HG03139 (cell line): ENCODE data around the gene PAOX.
"Not testable (repeated sequence)": the region's sequence is repeated elsewhere in the genome, so short reads cannot be mapped to it uniquely, and the experiment has no call there.

Experiments used
- ATAC-seq: cut with Tn5 transposase; IDR thresholded peaks from one replicate; pipeline ENCODE4 v1.9.1; 2021; ENCODE audit not compliant: unreplicated experiment

The PAOX gene

DNA sequence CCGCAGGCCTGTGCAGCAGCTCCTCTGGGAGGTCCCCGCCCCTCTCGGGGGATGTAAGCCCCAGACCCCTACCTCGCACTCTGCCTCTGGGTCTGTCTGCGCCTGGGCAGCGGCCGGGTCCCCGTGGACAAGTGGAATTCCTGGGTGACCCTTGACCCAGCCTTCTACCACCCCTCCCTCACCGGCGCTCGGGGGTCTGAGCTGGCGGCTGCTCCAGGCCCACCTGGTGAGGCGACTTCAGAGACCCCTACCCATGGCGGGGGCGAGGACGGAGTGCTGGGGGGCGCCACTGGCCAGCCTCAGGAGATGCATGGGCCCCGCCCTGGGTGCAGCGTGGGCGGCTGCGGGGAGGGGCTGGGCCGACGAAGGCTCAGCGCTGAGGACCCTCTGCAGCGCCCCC lies 53.7 kb downstream of the PAOX start:
- not testable (repeated sequence) for ATAC-seq

DNA sequence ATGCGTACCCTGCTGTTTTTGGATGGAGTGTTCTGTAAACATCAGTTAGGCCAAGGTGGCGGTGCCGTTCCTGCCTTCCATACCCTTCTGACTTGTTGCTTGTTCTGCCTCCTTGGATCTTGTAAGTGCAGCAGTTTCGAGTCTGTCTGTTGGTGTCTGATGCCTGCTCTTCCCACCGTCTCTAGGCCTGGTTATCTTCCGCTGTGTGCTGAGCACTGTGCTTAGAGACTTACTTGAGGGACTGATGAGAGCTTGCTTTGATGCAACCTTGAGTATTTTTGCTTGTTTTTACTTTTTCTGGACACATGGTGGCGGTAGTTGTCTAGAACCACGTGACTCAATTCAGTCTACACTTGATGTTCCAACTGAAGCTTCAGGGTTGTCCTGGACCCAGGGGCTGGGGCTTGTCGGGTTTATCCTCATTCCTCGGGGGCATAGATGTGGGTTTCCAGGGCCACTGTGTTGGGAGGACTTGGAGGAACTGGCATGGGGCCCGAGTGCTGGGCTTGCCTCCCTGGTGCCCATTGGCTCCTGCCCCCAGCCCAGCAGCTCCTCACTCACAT lies 59.7 kb downstream of the PAOX start:
- ATAC-seq, result no peak

DNA sequence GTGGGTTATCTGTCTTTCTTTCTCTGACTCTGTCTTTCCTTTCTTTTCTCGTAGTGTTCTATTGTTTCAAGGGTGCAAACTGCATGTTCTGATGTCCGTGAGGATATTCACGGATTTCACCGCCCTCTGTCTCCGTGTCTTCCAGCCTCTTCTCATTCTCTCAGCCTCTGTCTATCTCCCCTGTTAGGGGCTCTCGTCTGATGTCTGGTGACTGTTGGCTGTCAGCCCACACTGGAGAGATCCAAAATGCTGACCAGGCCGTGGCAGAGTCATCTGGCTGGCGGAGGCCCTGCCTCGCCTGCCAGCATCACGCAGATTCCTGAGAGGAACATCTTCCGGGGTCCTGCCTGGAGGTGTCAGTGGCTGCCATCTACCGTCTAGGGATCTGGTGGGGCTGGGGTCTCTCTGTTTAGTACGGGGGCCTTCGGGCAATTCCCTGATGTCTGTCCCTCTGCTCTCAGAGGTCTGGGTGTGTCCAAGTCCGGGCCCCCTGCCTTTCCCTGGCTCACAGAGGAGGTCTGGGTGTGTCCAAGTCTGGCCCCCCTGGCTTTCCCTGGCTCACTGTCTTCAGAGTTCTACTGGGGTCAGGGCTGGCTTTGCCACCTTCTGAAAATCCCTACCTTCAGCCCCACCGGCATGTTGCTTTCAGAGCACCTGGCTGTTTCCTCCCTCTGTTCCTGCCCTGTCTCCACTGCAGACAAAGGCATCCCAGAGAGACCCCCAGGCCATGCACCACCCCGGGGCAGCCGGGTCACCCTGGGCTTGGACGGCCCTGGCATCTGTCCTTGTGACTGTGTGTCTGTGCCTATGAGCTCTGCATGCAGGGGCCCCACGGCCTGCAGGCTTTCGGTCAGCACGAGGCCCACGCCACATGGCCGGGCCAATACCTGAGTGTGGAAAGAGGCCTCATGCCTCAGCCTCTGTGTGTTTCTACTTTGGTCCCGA lies 60.7 kb downstream of the PAOX start:
- ATAC-seq, result no peak

DNA sequence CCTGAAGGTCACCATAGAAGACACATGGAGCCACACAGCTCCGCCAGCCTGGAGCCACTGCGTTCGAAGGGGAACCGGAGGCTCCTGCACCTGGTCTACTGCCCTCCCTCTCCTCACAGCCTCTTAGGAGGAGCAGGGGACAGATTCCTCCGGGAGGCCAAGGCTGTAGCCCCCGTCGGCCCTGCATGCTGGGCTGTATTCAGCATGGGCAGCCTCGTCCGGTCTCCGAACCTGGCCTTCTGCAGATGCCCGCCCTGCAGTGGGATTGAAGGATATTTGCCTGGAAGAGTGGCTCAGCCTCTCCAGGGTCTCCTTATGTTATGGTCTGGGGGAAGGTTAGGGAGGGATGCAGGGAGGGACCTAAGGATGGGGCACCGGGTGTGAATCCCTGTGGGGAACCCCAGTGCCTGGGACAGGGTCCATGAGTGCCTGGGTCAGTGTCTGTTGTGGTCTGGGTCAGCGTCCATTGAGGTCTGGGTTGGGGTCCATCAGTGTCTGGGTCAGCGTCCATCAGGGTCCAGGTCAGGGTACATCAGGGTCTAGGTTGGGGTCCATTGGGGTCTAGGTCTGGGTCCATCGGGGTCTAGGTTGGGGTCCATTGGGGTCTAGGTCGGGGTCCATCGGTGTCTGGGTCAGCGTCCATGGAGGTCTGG lies 61.7 kb downstream of the PAOX start:
- no peak for ATAC-seq
